ENCODE results near the gene HTR1D.
A peak's percentile ranks its signal among the peaks of the same experiment; 100 is the strongest.

The HTR1D gene

GRCh38 chr1:23169727-23170335 is 47.5 kb downstream of the HTR1D start:
- no CpG with 5 or more reads among the region's 5 CpGs for WGBS (ENCODE audit: extremely low coverage, insufficient coverage, low lambda C conversion rate)
- H3K9ac ChIP-seq (ENCODE audit: low read length), result no peak overlapping the region
- H3K27me3 ChIP-seq (ENCODE audit: insufficient read depth, low read length, poor library complexity), result no peaks in the 10 kb centered on the region
- peaks cover 26% of the 10 kb centered on the region for H3K79me2 ChIP-seq (ENCODE audit: control insufficient read depth, insufficient read depth, low read length)
- H3K79me1 ChIP-seq (ENCODE audit: low read length), result peaks cover 4% of the 10 kb centered on the region
- H3K27ac ChIP-seq (ENCODE audit: low read depth, low read length), result no peak overlapping the region
- H3K23ac ChIP-seq (ENCODE audit: low read length), result no peak overlapping the region
- H3K36me3 ChIP-seq (ENCODE audit: control insufficient read depth, insufficient read depth, low read length), result no peaks in the 10 kb centered on the region
- H3K4ac ChIP-seq (ENCODE audit: low read depth, low read length), result no peak overlapping the region
- no peak overlapping the region for H4K5ac ChIP-seq (ENCODE audit: low read length)
- H3K4me2 ChIP-seq (ENCODE audit: low read length), result no peak overlapping the region
- no peak overlapping the region for H2BK5ac ChIP-seq (ENCODE audit: low read length)
- no peak for DNase-seq
- no peak overlapping the region for H2BK120ac ChIP-seq (ENCODE audit: low read depth, low read length)
- no peak overlapping the region for H2BK15ac ChIP-seq (replicated peaks; ENCODE audit: low read depth)
- no peak overlapping the region for H4K8ac ChIP-seq (ENCODE audit: low read depth, low read length)
- H3K18ac ChIP-seq (ENCODE audit: low read length), result no peak overlapping the region
- H3K4me3 ChIP-seq (ENCODE audit: low read length), result no peak overlapping the region
- H2AK5ac ChIP-seq (ENCODE audit: low read length), result no peak overlapping the region
- no peak overlapping the region for H3K56ac ChIP-seq (ENCODE audit: low read length)
- H3K4me1 ChIP-seq (ENCODE audit: control insufficient read depth, low read depth, low read length), result no peaks in the 10 kb centered on the region

- Histone ChIP-seq H4K8ac (ENCODE audit: low read depth, low read length) (no peak overlapping the region), H3K23ac (ENCODE audit: low read length) (no peak overlapping the region), H3K4ac (ENCODE audit: low read depth, low read length) (no peak overlapping the region), H3K36me3 (ENCODE audit: control insufficient read depth, insufficient read depth, low read length) (no peaks in the 10 kb centered on the region), H3K27ac (ENCODE audit: low read depth, low read length) (no peak overlapping the region), H3K4me3 (ENCODE audit: low read length) (no peak overlapping the region), H3K56ac (ENCODE audit: low read length) (peak overlapping the region; percentile 30), H3K27me3 (ENCODE audit: insufficient read depth, low read length, poor library complexity) (no peaks in the 10 kb centered on the region), H3K9ac (ENCODE audit: low read length) (no peak overlapping the region), H2AK5ac (ENCODE audit: low read length) (no peak overlapping the region), H2BK5ac (ENCODE audit: low read length) (no peak overlapping the region), H3K18ac (ENCODE audit: low read length) (peak overlapping the region; percentile 14), H3K4me2 (ENCODE audit: low read length) (no peak overlapping the region), H4K5ac (ENCODE audit: low read length) (no peak overlapping the region), H2BK120ac (ENCODE audit: low read depth, low read length) (no peak overlapping the region), H3K79me2 (ENCODE audit: control insufficient read depth, insufficient read depth, low read length) (peaks cover 31% of the 10 kb centered on the region), H3K4me1 (ENCODE audit: control insufficient read depth, low read depth, low read length) (no peaks in the 10 kb centered on the region), H2BK15ac (replicated peaks; ENCODE audit: low read depth) (no peak overlapping the region), H3K79me1 (ENCODE audit: low read length) (peaks cover 6% of the 10 kb centered on the region)
- no CpG with 5 or more reads among the region's 14 CpGs for WGBS (ENCODE audit: extremely low coverage, insufficient coverage, low lambda C conversion rate)
- DNase-seq, result no peak
These were observed 48.1 kb downstream of the HTR1D start for GRCh38 chr1:23169195-23169575.

GRCh38 chr1:23168445-23169194 is 48.7 kb downstream of the HTR1D start, which contains the start of gene LUZP1:
LUZP1 (minus strand) TSS chr1:23168856.
- Histone ChIP-seq H3K4ac (ENCODE audit: low read depth, low read length) (peak within 1 kb of the TSS; percentile 95), H2BK5ac (ENCODE audit: low read length) (no peak within 1 kb of the TSS), H3K23ac (ENCODE audit: low read length) (no peak within 1 kb of the TSS), H3K79me2 (ENCODE audit: control insufficient read depth, insufficient read depth, low read length) (peaks cover 35% of the 10 kb centered on the region), H3K27me3 (ENCODE audit: insufficient read depth, low read length, poor library complexity) (no peaks in the 10 kb centered on the region), H4K5ac (ENCODE audit: low read length) (no peak within 1 kb of the TSS), H3K18ac (ENCODE audit: low read length) (peak within 1 kb of the TSS; percentile 100), H3K4me2 (ENCODE audit: low read length) (peak within 1 kb of the TSS; percentile 96), H2AK5ac (ENCODE audit: low read length) (no peak within 1 kb of the TSS), H3K9ac (ENCODE audit: low read length) (peak within 1 kb of the TSS; percentile 91), H3K56ac (ENCODE audit: low read length) (peak within 1 kb of the TSS; percentile 91), H4K8ac (ENCODE audit: low read depth, low read length) (no peak within 1 kb of the TSS), H2BK15ac (replicated peaks; ENCODE audit: low read depth) (no peak within 1 kb of the TSS), H3K27ac (ENCODE audit: low read depth, low read length) (peak within 1 kb of the TSS; percentile 92), H2BK120ac (ENCODE audit: low read depth, low read length) (peak within 1 kb of the TSS; percentile 96), H3K79me1 (ENCODE audit: low read length) (peaks cover 6% of the 10 kb centered on the region), H3K4me1 (ENCODE audit: control insufficient read depth, low read depth, low read length) (no peaks in the 10 kb centered on the region), H3K4me3 (ENCODE audit: low read length) (peak within 1 kb of the TSS; percentile 81), H3K36me3 (ENCODE audit: control insufficient read depth, insufficient read depth, low read length) (no peaks in the 10 kb centered on the region)
- DNase-seq, result peak; percentile 87
- no CpG with 5 or more reads among the region's 56 CpGs for WGBS (ENCODE audit: extremely low coverage, insufficient coverage, low lambda C conversion rate)

DNA sequence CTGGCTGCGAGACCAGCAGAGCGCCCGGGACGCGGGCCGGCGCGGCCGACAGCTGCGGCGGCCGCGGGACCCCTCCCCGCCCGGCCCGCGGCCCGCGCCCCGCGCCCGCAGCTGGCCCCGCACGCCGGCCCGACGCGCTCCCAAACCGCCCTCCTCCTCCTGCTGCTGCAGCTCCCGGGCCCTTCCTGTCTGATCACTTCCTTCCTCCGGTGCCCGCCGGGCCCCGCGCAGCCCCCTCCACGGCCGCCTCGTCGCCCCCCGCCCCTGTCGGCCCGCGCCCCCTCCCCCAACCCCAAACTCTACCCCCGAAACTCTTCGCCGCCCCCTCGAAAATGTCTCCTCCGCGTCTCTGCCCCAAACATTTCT is 49.2 kb downstream of the HTR1D start:
- peak overlapping the region; percentile 91 for H3K56ac ChIP-seq (ENCODE audit: low read length)
- H3K23ac ChIP-seq (ENCODE audit: low read length), result no peak overlapping the region
- H3K79me1 ChIP-seq (ENCODE audit: low read length), result peaks cover 6% of the 10 kb centered on the region
- H2AK5ac ChIP-seq (ENCODE audit: low read length), result no peak overlapping the region
- peaks cover 41% of the 10 kb centered on the region for H3K79me2 ChIP-seq (ENCODE audit: control insufficient read depth, insufficient read depth, low read length)
- H3K4me3 ChIP-seq (ENCODE audit: low read length), result peak overlapping the region; percentile 81
- no peak overlapping the region for H4K5ac ChIP-seq (ENCODE audit: low read length)
- DNase-seq, result no peak
- H3K36me3 ChIP-seq (ENCODE audit: control insufficient read depth, insufficient read depth, low read length), result no peaks in the 10 kb centered on the region
- no CpG with 5 or more reads among the region's 49 CpGs for WGBS (ENCODE audit: extremely low coverage, insufficient coverage, low lambda C conversion rate)
- no peaks in the 10 kb centered on the region for H3K4me1 ChIP-seq (ENCODE audit: control insufficient read depth, low read depth, low read length)
- H3K27ac ChIP-seq (ENCODE audit: low read depth, low read length), result peak overlapping the region; percentile 92
- H2BK5ac ChIP-seq (ENCODE audit: low read length), result no peak overlapping the region
- H3K4ac ChIP-seq (ENCODE audit: low read depth, low read length), result peak overlapping the region; percentile 95
- no peak overlapping the region for H4K8ac ChIP-seq (ENCODE audit: low read depth, low read length)
- no peak overlapping the region for H2BK15ac ChIP-seq (replicated peaks; ENCODE audit: low read depth)
- peak overlapping the region; percentile 96 for H2BK120ac ChIP-seq (ENCODE audit: low read depth, low read length)
- peak overlapping the region; percentile 100 for H3K18ac ChIP-seq (ENCODE audit: low read length)
- H3K4me2 ChIP-seq (ENCODE audit: low read length), result peak overlapping the region; percentile 7
- H3K9ac ChIP-seq (ENCODE audit: low read length), result peak overlapping the region; percentile 91
- H3K27me3 ChIP-seq (ENCODE audit: insufficient read depth, low read length, poor library complexity), result no peaks in the 10 kb centered on the region

DNA sequence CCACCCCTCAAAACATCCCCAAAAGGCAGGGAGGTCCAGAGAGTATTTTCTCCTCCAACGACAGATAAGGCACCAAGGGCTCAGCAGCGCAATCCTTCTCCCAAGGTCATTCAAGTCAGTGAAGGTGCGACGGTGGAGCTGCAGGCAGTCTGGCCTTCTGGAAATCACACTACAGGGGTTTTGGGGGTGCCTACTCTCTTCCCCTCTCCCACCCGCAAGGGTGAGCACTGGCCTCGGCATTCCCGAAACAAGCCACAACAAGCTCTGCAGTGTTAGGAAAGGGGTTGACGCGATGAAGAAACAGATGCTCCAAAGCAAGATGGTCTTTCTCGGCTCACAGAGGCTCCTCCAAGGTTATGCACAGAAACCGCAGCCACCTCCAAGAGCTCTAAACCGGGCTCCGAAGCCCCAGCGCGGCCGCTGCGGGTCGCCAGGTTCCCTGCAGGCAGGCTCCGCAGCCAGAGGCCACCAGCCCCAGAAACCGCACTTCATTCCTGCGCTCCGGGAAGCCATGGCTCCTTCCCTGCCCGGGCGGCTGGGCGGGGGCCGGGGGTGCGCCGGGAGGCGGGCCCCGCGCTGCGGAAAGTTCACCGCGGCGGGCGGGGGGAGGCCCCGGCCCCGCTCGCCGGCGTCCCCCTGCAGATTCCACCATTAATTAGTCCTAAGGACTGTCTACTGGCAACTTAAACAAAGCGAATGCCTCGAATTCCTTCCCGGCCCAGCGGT is 49.8 kb downstream of the HTR1D start:
- WGBS (ENCODE audit: extremely low coverage, insufficient coverage, low lambda C conversion rate), result no CpG with 5 or more reads among the region's 45 CpGs
- no peak overlapping the region for H4K5ac ChIP-seq (ENCODE audit: low read length)

More for the DNA sequence above, 49.8 kb downstream of the HTR1D start:
- Histone ChIP-seq H3K27ac (ENCODE audit: low read depth, low read length) (peak overlapping the region; percentile 92), H3K4me2 (ENCODE audit: low read length) (peak overlapping the region; percentile 96), H3K4ac (ENCODE audit: low read depth, low read length) (peak overlapping the region; percentile 41), H2BK15ac (replicated peaks; ENCODE audit: low read depth) (no peak overlapping the region), H3K18ac (ENCODE audit: low read length) (peak overlapping the region; percentile 100), H2BK120ac (ENCODE audit: low read depth, low read length) (peak overlapping the region; percentile 96), H3K56ac (ENCODE audit: low read length) (peak overlapping the region; percentile 91), H3K4me1 (ENCODE audit: control insufficient read depth, low read depth, low read length) (no peaks in the 10 kb centered on the region), H3K36me3 (ENCODE audit: control insufficient read depth, insufficient read depth, low read length) (no peaks in the 10 kb centered on the region), H3K79me1 (ENCODE audit: low read length) (peaks cover 6% of the 10 kb centered on the region), H3K27me3 (ENCODE audit: insufficient read depth, low read length, poor library complexity) (no peaks in the 10 kb centered on the region), H4K8ac (ENCODE audit: low read depth, low read length) (no peak overlapping the region), H2BK5ac (ENCODE audit: low read length) (peak overlapping the region; percentile 59), H3K79me2 (ENCODE audit: control insufficient read depth, insufficient read depth, low read length) (peaks cover 46% of the 10 kb centered on the region), H3K4me3 (ENCODE audit: low read length) (peak overlapping the region; percentile 81), H3K23ac (ENCODE audit: low read length) (peak overlapping the region; percentile 89), H2AK5ac (ENCODE audit: low read length) (no peak overlapping the region), H3K9ac (ENCODE audit: low read length) (peak overlapping the region; percentile 91)
- DNase-seq, result peak; percentile 83

Data from mesendoderm (in vitro differentiated cells).